Astrocyte (in vitro differentiated cells and primary cell): Measurements from ENCODE around the gene MEG3.

ENCODE experiments used
- CTCF ChIP-seq: IDR thresholded peaks from 2 replicates; pipeline ENCODE4 v1.5.1; 2011; ENCODE audit warnings: low read depth, mild to moderate bottlenecking, inconsistent platforms, low read length, moderate library complexity; ENCODE audit not compliant: insufficient read depth
- EZH2 ChIP-seq: IDR thresholded peaks from 2 replicates; pipeline ENCODE4 v1.6.1; 2012; ENCODE audit warnings: mild to moderate bottlenecking, low read length, inconsistent platforms; ENCODE audit not compliant: insufficient read depth

- TF ChIP-seq CTCF (no peak), EZH2 (no peak)
Measured at GRCh38 chr14:100873096-100873482, 47.2 kb downstream of the MEG3 start.
